Measurements from ENCODE around the gene POU2AF1. TPM values are rescaled to one million over a fixed set of nuclear protein-coding genes. Genes with fewer than 3 reads are reported as not detected.

The POU2AF1 gene
- polyA plus RNA-seq, 1 donor from 2014 or later: not detected

- no peaks in the 10 kb centered on the region for H4K20me1 ChIP-seq (ENCODE audit: insufficient read depth)
- H3K27me3 ChIP-seq (ENCODE audit: insufficient read depth, low read depth, low read length): no peaks in the 10 kb centered on the region
- TF ChIP-seq RAD21 (conservative IDR thresholded peaks at IDR 0.05) (no peak), EP300 (conservative IDR thresholded peaks at IDR 0.05; ENCODE audit: poor library complexity, severe bottlenecking) (no peak), EZH2 (IDR thresholded peaks at IDR 0.05; ENCODE audit: borderline replicate concordance, insufficient read depth, low read length, poor library complexity, severe bottlenecking) (no peak), CTCF (IDR thresholded peaks at IDR 0.05; ENCODE audit: poor library complexity, severe bottlenecking) (no peak), SMC3 (conservative IDR thresholded peaks at IDR 0.05; ENCODE audit: poor library complexity) (no peak), MXI1 (conservative IDR thresholded peaks at IDR 0.05; ENCODE audit: poor library complexity, severe bottlenecking) (no peak), POLR2AphosphoS5 (IDR thresholded peaks at IDR 0.05) (no peak), TAF1 (IDR thresholded peaks at IDR 0.05; ENCODE audit: low read depth) (no peak)
- TF ChIP-seq, protein P1, sequence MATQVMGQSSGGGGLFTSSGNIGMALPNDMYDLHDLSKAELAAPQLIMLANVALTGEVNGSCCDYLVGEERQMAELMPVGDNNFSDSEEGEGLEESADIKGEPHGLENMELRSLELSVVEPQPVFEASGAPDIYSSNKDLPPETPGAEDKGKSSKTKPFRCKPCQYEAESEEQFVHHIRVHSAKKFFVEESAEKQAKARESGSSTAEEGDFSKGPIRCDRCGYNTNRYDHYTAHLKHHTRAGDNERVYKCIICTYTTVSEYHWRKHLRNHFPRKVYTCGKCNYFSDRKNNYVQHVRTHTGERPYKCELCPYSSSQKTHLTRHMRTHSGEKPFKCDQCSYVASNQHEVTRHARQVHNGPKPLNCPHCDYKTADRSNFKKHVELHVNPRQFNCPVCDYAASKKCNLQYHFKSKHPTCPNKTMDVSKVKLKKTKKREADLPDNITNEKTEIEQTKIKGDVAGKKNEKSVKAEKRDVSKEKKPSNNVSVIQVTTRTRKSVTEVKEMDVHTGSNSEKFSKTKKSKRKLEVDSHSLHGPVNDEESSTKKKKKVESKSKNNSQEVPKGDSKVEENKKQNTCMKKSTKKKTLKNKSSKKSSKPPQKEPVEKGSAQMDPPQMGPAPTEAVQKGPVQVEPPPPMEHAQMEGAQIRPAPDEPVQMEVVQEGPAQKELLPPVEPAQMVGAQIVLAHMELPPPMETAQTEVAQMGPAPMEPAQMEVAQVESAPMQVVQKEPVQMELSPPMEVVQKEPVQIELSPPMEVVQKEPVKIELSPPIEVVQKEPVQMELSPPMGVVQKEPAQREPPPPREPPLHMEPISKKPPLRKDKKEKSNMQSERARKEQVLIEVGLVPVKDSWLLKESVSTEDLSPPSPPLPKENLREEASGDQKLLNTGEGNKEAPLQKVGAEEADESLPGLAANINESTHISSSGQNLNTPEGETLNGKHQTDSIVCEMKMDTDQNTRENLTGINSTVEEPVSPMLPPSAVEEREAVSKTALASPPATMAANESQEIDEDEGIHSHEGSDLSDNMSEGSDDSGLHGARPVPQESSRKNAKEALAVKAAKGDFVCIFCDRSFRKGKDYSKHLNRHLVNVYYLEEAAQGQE (IDR thresholded peaks at IDR 0.05; ENCODE audit: borderline replicate concordance): no peak
- H2AFZ ChIP-seq (ENCODE audit: low read depth, low read length): no peak overlapping the region
- no peaks in the 10 kb centered on the region for H3K9me2 ChIP-seq (ENCODE audit: insufficient read depth, low read length)
- no peak overlapping the region for H3K4me2 ChIP-seq (ENCODE audit: low read length)
- H3K9ac ChIP-seq (ENCODE audit: low read length): no peak overlapping the region
- no peaks in the 10 kb centered on the region for H3K36me3 ChIP-seq (ENCODE audit: insufficient read depth, low read length)
- no peaks in the 10 kb centered on the region for H3K9me3 ChIP-seq (ENCODE audit: low read length)
- no peaks in the 10 kb centered on the region for H3F3A ChIP-seq (ENCODE audit: insufficient read depth, low read length, poor library complexity, severe bottlenecking)
- no peaks in the 10 kb centered on the region for H3K79me2 ChIP-seq (replicated peaks; ENCODE audit: insufficient read depth, low read length)
- no peak overlapping the region for H3K4me3 ChIP-seq (ENCODE audit: low read length)
- H3K27ac ChIP-seq (ENCODE audit: low read length): no peak overlapping the region
Measured at GRCh38 chr11:111307472-111308108, 71.5 kb downstream of the POU2AF1 start.

DNA sequence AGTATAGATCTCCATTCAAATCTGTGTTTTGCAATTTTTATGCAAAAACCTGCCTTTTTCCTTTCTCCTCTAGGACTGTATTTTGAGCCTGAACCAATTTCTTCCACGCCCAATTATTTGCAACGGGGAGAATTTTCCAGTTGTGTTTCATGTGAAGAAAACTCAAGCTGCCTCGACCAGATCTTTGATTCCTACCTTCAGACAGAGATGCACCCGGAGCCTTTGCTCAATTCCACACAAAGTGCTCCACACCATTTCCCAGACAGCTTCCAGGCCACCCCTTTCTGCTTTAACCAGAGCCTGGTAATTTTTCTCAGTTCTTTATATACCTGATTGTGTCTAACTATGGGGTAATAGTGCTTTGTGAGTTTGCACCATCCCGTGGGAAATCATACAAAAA, 72.8 kb downstream of the POU2AF1 start:
- Histone ChIP-seq H3F3A (ENCODE audit: insufficient read depth, low read length, poor library complexity, severe bottlenecking) (no peaks in the 10 kb centered on the region), H3K4me2 (ENCODE audit: low read length) (no peak overlapping the region), H2AFZ (ENCODE audit: low read depth, low read length) (no peak overlapping the region), H3K36me3 (ENCODE audit: insufficient read depth, low read length) (no peaks in the 10 kb centered on the region), H3K79me2 (replicated peaks; ENCODE audit: insufficient read depth, low read length) (no peaks in the 10 kb centered on the region), H3K27me3 (ENCODE audit: insufficient read depth, low read depth, low read length) (no peaks in the 10 kb centered on the region), H4K20me1 (ENCODE audit: insufficient read depth) (no peaks in the 10 kb centered on the region), H3K9me2 (ENCODE audit: insufficient read depth, low read length) (no peaks in the 10 kb centered on the region), H3K27ac (ENCODE audit: low read length) (no peak overlapping the region), H3K9me3 (ENCODE audit: low read length) (no peaks in the 10 kb centered on the region), H3K9ac (ENCODE audit: low read length) (no peak overlapping the region), H3K4me3 (ENCODE audit: low read length) (no peak overlapping the region)
- TF ChIP-seq SMC3 (conservative IDR thresholded peaks at IDR 0.05; ENCODE audit: poor library complexity): no peak
- no peak for TF ChIP-seq MXI1 (conservative IDR thresholded peaks at IDR 0.05; ENCODE audit: poor library complexity, severe bottlenecking)
- no peak for TF ChIP-seq CTCF (IDR thresholded peaks at IDR 0.05; ENCODE audit: poor library complexity, severe bottlenecking)
- TF ChIP-seq RAD21 (conservative IDR thresholded peaks at IDR 0.05): no peak
- TF ChIP-seq TAF1 (IDR thresholded peaks at IDR 0.05; ENCODE audit: low read depth): no peak
- TF ChIP-seq EP300 (conservative IDR thresholded peaks at IDR 0.05; ENCODE audit: poor library complexity, severe bottlenecking): no peak
- TF ChIP-seq, protein P1 (IDR thresholded peaks at IDR 0.05; ENCODE audit: borderline replicate concordance): no peak
- no peak for TF ChIP-seq EZH2 (IDR thresholded peaks at IDR 0.05; ENCODE audit: borderline replicate concordance, insufficient read depth, low read length, poor library complexity, severe bottlenecking)
- TF ChIP-seq POLR2AphosphoS5 (IDR thresholded peaks at IDR 0.05): no peak
